Liver (tissue), 9 donors: Measurements from ENCODE around the gene WASF1. TPM values are rescaled to one million over a fixed set of nuclear protein-coding genes. Genes with fewer than 3 reads are reported as not detected.

Experiments used
- DNase-seq: peaks from one replicate; pipeline ENCODE4 v3.0.0-alpha.2; 2017; ENCODE audit warnings: low spot score
- H3K27ac ChIP-seq, 2 donors: one replicate each; pipeline ENCODE4 v1.7.0; 2013; ENCODE audit warnings: inconsistent platforms in 2 of 2, low read length in 2 of 2, control low read depth in 1 of 2, low read depth in 1 of 2, mild to moderate bottlenecking in 1 of 2
- H3K27me3 ChIP-seq, 4 donors: one replicate each; pipeline versions ENCODE4 v1.6.1 to v1.7.0; 2013; ENCODE audit warnings: low read length in 3 of 4, inconsistent platforms in 1 of 4, mild to moderate bottlenecking in 1 of 4, moderate library complexity in 1 of 4; ENCODE audit not compliant: control insufficient read depth in 4 of 4, insufficient read depth in 4 of 4
- H3K36me3 ChIP-seq, 4 donors: one replicate each; pipeline versions ENCODE4 v1.6.1 to v1.7.0; 2013; ENCODE audit warnings: low read length in 3 of 4, mild to moderate bottlenecking in 3 of 4, low read depth in 1 of 4, moderate library complexity in 1 of 4; ENCODE audit not compliant: control insufficient read depth in 4 of 4, insufficient read depth in 3 of 4
- H3K4me1 ChIP-seq, 4 donors: one replicate each; pipeline versions ENCODE4 v1.6.1 to v1.7.0; 2013; ENCODE audit warnings: low read length in 3 of 4, mild to moderate bottlenecking in 3 of 4, moderate library complexity in 1 of 4; ENCODE audit not compliant: control insufficient read depth in 4 of 4, insufficient read depth in 4 of 4
- H3K4me3 ChIP-seq, 3 donors: one replicate each; pipeline versions ENCODE4 v1.6.1 to v1.7.0; 2013; ENCODE audit warnings: low read length in 3 of 3, control low read depth in 1 of 3, low read depth in 1 of 3, mild to moderate bottlenecking in 1 of 3
- H3K9ac ChIP-seq, 2 donors: one replicate each; pipeline ENCODE4 v1.7.0; 2013; ENCODE audit warnings: low read length in 2 of 2, mild to moderate bottlenecking in 2 of 2, moderate library complexity in 2 of 2, control low read depth in 1 of 2, low read depth in 1 of 2
- H3K9me3 ChIP-seq, 4 donors: one replicate each; pipeline versions ENCODE4 v1.6.1 to v1.7.0; 2013; ENCODE audit warnings: low read length in 3 of 4; ENCODE audit not compliant: control insufficient read depth in 4 of 4
- ATF3 ChIP-seq: IDR thresholded peaks from 2 replicates; pipeline ENCODE4 v1.6.1; 2016; ENCODE audit warnings: antibody characterized with exemption
- CTCF ChIP-seq: fragments of 150-350 bp; IDR thresholded peaks from 2 replicates; pipeline ENCODE4 v1.5.1; 2017; ENCODE audit warnings: improper control_type of control experiment, low read depth, low read length; ENCODE audit not compliant: missing input control
- EGR1 ChIP-seq, 2 donors: IDR thresholded peaks; 2 replicates each; pipeline ENCODE4 v1.6.1; 2016 to 2018; ENCODE audit warnings: antibody characterized with exemption in 2 of 2, low read depth in 2 of 2
- FOXA1 ChIP-seq: IDR thresholded peaks from 2 replicates; pipeline ENCODE4 v1.6.1; 2016; ENCODE audit warnings: antibody characterized with exemption
- FOXA2 ChIP-seq: IDR thresholded peaks from 2 replicates; pipeline ENCODE4 v1.6.1; 2016; ENCODE audit warnings: antibody characterized with exemption
- GABPA ChIP-seq, 2 donors: IDR thresholded peaks in 1 of 2; conservative IDR thresholded peaks in 1 of 2; 2 replicates each; pipeline ENCODE4 v1.6.1; 2016; ENCODE audit warnings: antibody characterized with exemption in 2 of 2, mild to moderate bottlenecking in 1 of 2, moderate library complexity in 1 of 2
- HNF4A ChIP-seq, 2 donors: conservative IDR thresholded peaks; 2 replicates each; pipeline ENCODE4 v1.6.1; 2016; ENCODE audit warnings: antibody characterized with exemption in 2 of 2, mild to moderate bottlenecking in 2 of 2
- HNF4G ChIP-seq: IDR thresholded peaks from 2 replicates; pipeline ENCODE4 v1.6.1; 2016; ENCODE audit warnings: antibody characterized with exemption
- JUND ChIP-seq, 2 donors: IDR thresholded peaks; 2 replicates each; pipeline ENCODE4 v1.6.1; 2016; ENCODE audit warnings: antibody characterized with exemption in 2 of 2
- MAX ChIP-seq: IDR thresholded peaks from 2 replicates; pipeline ENCODE4 v1.6.1; 2016; ENCODE audit warnings: antibody characterized with exemption
- NR2F2 ChIP-seq: IDR thresholded peaks from 2 replicates; pipeline ENCODE4 v1.6.1; 2016; ENCODE audit warnings: antibody characterized with exemption
- RAD21 ChIP-seq, 2 donors: IDR thresholded peaks; 2 replicates each; pipeline ENCODE4 v1.6.1; 2016; ENCODE audit warnings: antibody characterized with exemption in 2 of 2, mild to moderate bottlenecking in 2 of 2
- REST ChIP-seq: IDR thresholded peaks from 2 replicates; pipeline ENCODE4 v1.6.1; 2016; ENCODE audit warnings: antibody characterized with exemption, mild to moderate bottlenecking
- SP1 ChIP-seq: IDR thresholded peaks from 2 replicates; pipeline ENCODE4 v1.6.1; 2018; ENCODE audit warnings: antibody characterized with exemption, mild to moderate bottlenecking
- TAF1 ChIP-seq: conservative IDR thresholded peaks from 2 replicates; pipeline ENCODE4 v1.6.1; 2016; ENCODE audit warnings: antibody characterized with exemption, mild to moderate bottlenecking
- ZBTB33 ChIP-seq: IDR thresholded peaks from 2 replicates; pipeline ENCODE4 v1.6.1; 2016; ENCODE audit warnings: antibody characterized with exemption
- WGBS: extraction: QIAGEN DNeasy Blood & Tissue Kit; methylation state at CpG from one replicate; pipeline ENCODE4 v1.1.7; 2013; 5-methylcytosine and 5-hydroxymethylcytosine counted together
- polyA plus RNA-seq, 2 donors: library from polyadenylated mRNA; stranded (reverse) in 1 of 2; unstranded in 1 of 2; fragments of 200-250 nt in 1 of 2; fragments of >200 nt in 1 of 2; fragmentation: Nextera tagmentation in 1 of 2; extraction: Ambion mirVana in 1 of 2; gene quantifications; one replicate each; pipeline versions ENCODE4 v1.2.1 to v1.2.3, GENCODE V29; 2013 to 2015
- total RNA-seq, 2 donors: library from RNA; depleted of rRNA; stranded (reverse); fragments of >200 nt; gene quantifications; one replicate each; pipeline ENCODE4 v1.2.3, GENCODE V29; 2014
- donor health status: healthy.
- donor health status: healthy.
- donor health status: healthy.
- donor health status: healthy.
- donor health status: healthy.

The WASF1 gene
- total and polyA plus RNA-seq, 4 donors, result 3.2 to 5.5 (median 3.4) TPM

GRCh38 chr6:110147870-110148269 is 31.6 kb downstream of the WASF1 start:
- no peak for DNase-seq
- 90% methylated on average over 3 of the region's 3 CpGs for WGBS
- TF ChIP-seq FOXA2 (no peak), EGR1 (IDR thresholded peaks at IDR 0.05; ENCODE audit: low read depth in 2 of 2) (no peak), FOXA1 (no peak), ZBTB33 (no peak), JUND (IDR thresholded peaks at IDR 0.05) (no peak), HNF4A (conservative IDR thresholded peaks at IDR 0.05) (no peak), REST (no peak), RAD21 (IDR thresholded peaks at IDR 0.05) (no peak), ATF3 (no peak), SP1 (no peak)
- H3K4me1 ChIP-seq, result no peaks in the 10 kb centered on the region
- H3K36me3 ChIP-seq, result no peaks in the 10 kb centered on the region
- no peak overlapping the region for H3K4me3 ChIP-seq
- no peaks in the 10 kb centered on the region for H3K27me3 ChIP-seq
- no peaks in the 10 kb centered on the region for H3K9me3 ChIP-seq
- no peak overlapping the region for H3K27ac ChIP-seq
- no peak overlapping the region for H3K9ac ChIP-seq

GRCh38 chr6:110140650-110141049 is 38.8 kb downstream of the WASF1 start:
- Histone ChIP-seq H3K9me3 (peaks cover 2 to 14% (median 9%) of the 10 kb centered on the region in 4 donors), H3K9ac (no peak overlapping the region), H3K27ac (no peak overlapping the region), H3K36me3 (no peaks in the 10 kb centered on the region), H3K27me3 (no peaks in the 10 kb centered on the region), H3K4me1 (no peaks in the 10 kb centered on the region), H3K4me3 (no peak overlapping the region)
- DNase-seq, result no peak
- TF ChIP-seq ZBTB33 (no peak), CTCF (no peak), TAF1 (no peak), FOXA1 (no peak), RAD21 (IDR thresholded peaks at IDR 0.05) (no peak), GABPA (IDR thresholded peaks at IDR 0.05 in 1 of 2, conservative IDR thresholded peaks at IDR 0.05 in 1 of 2) (no peak), REST (no peak), ATF3 (no peak), MAX (no peak), EGR1 (IDR thresholded peaks at IDR 0.05; ENCODE audit: low read depth in 2 of 2) (no peak), HNF4G (no peak), NR2F2 (no peak)
- 94% methylated on average over 2 of the region's 2 CpGs for WGBS
